ENCODE results near the gene CYTIP.
A peak's percentile ranks its signal among the peaks of the same experiment; 100 is the strongest.
"Not testable (repeated sequence)": the region's sequence is repeated elsewhere in the genome, so short reads cannot be mapped to it uniquely, and the experiment has no call there.

Gene CYTIP

GRCh38 chr2:157424374-157424773 is 19.5 kb downstream of the CYTIP start:
- DNase-seq (ENCODE audit: low read depth), result no peak

DNA sequence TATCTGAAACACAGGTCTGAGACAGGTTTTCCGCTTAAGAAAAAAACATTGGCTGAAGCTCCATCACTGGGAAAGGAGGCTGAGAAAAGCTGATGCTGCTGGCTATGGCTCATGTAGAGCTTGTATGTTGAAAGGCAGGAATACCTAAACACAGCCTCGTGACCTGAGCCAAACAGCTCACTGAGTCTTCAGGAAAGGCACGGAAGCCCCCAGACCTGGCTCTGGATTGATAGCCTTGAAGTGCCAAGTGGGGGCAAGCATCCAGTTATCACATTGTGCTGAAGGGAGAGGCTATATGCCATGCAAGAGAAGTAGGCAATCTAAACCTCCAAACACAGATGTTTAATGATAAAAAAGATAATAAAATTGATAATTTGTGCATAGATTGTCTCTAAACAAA is 21.9 kb downstream of the CYTIP start:
- no peak for DNase-seq (ENCODE audit: low read depth)

GRCh38 chr2:157421331-157421944 is 22.5 kb downstream of the CYTIP start:
- no peak for DNase-seq (ENCODE audit: low read depth)

GRCh38 chr2:157420771-157421323 is 23.0 kb downstream of the CYTIP start:
- no peak for DNase-seq (ENCODE audit: low read depth)

DNA sequence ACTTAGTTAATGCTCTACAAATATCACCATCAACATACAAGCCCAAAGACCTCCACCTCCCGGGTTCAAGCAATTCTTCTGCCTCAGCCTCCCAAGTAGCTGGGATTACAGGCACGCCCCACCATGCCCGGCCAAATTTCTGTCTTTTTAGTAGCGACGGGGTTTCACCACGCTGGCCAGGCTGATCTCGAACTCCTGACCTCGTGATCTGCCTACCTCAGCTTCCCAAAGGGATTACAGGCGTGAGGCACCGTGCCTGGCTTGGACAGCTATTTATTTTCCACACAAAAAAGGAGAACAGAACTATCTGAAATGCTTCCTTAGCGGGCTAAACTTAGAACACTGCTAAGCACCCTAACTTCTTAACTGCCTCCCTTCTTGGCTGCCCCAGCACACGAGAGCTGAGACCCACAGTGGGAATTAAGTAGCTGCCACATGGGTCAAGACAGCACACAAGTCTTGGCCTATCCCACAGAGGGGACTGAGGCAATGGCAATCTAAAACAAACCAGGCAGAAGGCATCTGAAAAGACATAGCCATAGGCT is 24.8 kb downstream of the CYTIP start:
- DNase-seq (ENCODE audit: low read depth), result no peak

DNA sequence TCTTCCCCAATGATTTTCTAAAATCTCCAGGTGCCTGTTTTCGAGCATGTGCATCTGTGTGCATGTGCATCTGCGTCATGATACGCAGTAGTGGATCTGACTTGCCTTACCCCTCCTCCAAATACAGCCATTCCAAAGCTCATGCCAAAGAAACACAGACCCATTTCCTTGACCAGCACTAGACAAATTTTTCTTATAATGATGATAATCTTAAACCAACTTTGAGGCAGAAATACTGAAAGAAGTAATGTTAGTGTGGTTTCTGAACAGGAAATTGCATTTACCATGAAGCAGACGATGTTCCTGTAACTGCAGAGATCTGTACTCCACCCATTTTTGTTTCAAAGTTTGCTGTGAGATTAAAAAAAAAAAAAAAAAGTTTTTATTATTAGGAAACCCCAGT is 25.6 kb downstream of the CYTIP start:
- DNase-seq (ENCODE audit: low read depth), result no peak

DNA sequence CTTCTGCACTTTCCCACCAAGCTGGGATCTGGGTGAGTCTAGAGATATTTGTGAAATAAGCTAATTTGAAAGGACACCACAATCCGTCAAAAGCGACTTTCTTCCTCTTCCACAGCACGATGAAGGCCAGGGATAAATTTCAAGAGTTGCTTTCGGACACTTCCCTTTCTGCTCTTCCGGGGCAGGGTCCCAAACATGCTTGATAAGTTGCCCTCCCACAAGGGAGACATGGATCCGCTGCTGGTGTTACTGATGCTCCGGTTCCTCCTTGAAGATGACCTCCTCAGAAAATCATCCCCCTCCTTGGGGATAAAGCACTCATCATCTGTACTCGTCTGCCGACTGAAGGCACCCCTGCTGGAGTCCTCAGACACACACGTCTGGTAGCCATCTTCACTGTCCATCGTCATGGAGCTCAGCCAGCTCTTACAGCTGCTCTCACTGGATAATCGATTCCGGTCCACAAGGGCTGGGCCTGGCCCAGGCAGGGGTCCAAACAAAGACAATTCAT is 28.2 kb downstream of the CYTIP start:
- no peak for DNase-seq (ENCODE audit: low read depth)

GRCh38 chr2:157414050-157414449 is 29.8 kb downstream of the CYTIP start:
- no peak for DNase-seq (ENCODE audit: low read depth)

GRCh38 chr2:157413326-157414035 is 30.4 kb downstream of the CYTIP start:
- DNase-seq (ENCODE audit: low read depth), result no peak

DNA sequence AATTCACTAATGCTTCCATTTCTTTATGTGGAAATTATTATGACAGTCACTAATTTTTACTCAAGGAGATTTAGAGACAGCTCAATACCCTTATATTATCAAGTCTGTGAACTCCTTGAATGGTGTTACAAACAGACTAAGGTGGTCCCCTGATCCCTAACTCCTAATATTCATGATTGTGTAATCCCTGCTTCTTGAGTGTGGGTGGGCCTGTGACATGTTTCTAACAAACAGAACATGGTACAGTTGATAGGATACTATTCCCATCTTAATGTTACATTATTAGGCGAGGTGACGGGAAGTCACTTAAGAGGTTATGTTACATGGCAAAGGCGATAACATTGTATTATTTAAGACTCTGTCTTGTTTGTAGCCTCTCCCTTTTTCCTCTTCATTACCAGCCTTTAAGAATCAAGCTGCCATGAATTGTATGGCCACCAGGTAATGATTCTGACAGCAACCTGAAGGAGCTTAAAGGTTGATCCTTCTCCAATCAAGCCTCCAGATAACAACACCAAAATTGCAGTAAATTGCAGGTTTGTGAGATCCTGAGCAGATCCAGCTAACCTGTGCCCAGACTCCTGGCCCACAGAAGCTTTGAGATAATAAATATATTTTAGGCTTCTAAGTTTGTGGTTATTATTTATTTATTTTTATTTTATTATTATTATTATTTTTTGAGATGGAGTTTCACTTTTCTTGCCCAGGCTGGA is 32.1 kb downstream of the CYTIP start:
- DNase-seq (ENCODE audit: low read depth), result no peak

- not testable (repeated sequence) for DNase-seq (ENCODE audit: low read depth)
These were observed 38.5 kb downstream of the CYTIP start for GRCh38 chr2:157405398-157405797.

GRCh38 chr2:157404363-157404762 is 39.5 kb downstream of the CYTIP start:
- peak; percentile 13 for DNase-seq (ENCODE audit: low read depth)

DNA sequence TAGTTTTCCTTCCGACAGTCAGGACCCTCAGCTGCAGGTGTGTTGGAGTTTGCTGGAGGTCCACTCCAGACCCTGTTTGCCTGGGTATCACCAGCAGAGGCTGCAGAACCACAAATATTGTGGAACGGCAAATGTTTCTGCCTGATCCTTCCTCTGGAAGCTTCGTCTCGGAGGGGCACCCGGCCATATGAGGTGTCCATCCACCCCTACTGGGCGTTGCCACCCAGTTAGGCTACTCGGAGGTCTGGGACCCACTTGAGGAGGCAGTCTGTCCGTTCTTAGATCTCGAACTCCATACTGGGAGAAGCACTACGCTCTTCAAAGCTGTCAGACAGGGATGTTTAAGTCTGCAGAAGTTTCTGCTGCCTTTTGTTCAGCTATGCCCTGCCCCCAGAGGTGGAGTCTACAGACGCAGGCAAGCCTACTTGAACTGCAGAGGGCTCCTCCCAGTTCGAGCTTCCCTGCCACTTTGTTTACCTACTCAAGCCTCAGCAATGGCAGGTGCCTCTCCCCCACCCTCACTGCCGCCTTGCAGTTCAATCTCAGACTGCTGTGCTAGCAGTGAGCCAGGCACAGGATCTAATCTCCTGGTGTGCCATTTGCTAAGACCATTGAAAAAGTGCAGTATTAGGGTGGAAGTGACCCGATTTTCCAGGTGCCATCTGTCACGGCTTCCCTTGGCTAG is 40.9 kb downstream of the CYTIP start:
- not testable (repeated sequence) for DNase-seq (ENCODE audit: low read depth)

DNA sequence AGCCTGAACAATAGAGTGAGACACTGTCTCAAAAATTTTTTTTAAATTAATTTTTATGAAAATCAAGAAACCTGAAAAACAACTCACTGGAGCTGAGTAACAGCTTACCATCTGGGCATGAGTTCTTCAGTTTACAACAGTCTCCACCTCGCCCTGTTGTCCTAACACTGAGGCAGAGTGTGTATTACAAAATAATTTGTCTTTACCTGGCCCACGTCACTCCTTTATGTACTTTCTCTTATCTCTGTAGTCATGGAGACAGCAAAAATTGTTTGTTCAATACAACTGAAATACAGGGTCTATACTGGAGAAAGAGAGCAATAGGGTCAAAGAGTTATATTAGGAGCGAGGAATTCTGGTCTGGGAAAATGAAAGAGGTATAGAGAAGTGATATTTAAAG is 48.1 kb downstream of the CYTIP start:
- DNase-seq (ENCODE audit: low read depth), result no peak

DNA sequence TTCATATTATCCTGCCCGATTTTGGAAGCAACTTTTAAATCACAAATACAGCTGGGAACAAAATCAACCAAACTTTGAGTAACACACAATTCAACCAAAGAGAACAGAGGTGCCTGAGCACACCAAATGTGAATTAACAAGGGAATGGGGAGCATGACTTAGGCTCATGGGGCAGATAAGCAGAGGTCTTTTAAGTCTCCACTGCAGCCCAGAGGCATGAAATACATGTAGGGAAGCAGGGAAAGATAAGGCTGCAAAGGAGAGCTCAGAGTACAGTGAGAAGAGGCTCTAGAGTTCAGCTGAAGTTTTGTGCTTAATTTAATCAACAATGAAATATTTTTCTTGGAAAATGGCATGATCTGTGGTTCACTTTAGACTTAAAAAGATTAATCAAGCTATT is 49.0 kb downstream of the CYTIP start:
- no peak for DNase-seq (ENCODE audit: low read depth)

GRCh38 chr2:157393348-157393747 is 50.5 kb downstream of the CYTIP start:
- DNase-seq (ENCODE audit: low read depth), result no peak

DNA sequence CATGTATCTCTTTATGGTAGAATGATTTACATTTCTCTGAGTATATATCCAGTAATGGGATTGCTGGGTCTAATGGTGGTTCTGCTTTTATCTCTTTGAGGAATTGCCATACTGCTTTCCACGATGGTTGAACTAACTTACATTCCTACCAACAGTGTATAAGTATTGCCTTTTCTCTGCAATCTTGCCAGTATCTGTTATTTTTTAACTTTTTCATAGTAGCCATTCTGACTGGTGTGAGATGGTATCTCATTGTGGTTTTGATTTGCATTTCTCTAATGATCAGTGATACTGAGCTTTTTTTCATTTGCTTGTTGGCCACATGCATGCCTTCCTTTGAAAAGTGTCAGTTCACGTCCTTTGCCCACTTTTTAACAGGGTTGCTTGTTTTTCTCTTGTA is 55.1 kb downstream of the CYTIP start:
- no peak for DNase-seq (ENCODE audit: low read depth)

DNA sequence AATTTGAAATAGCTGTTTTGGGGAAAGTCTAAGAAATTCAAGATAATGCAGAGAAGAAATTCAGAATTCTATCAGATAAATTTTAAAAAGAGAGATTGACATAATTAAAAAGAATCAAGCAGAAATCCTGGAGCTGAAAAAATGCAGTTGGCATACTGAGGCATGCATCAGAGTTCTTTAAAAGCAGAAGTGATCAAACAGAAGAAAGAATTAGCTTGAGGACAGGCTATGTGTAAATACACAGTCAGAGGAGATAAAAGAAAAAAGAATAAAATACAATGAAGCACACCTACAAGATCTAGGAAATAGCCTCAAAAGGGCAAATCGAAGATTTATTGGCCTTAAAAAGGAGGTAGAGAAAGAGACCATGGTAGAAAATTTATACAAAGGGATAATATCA is 57.1 kb downstream of the CYTIP start:
- no peak for DNase-seq (ENCODE audit: low read depth)

- DNase-seq (ENCODE audit: low read depth), result no peak
These were observed 57.6 kb downstream of the CYTIP start for GRCh38 chr2:157386247-157386646.

GRCh38 chr2:157377861-157378260 is 66.0 kb downstream of the CYTIP start:
- DNase-seq (ENCODE audit: low read depth), result no peak

GRCh38 chr2:157376041-157376440 is 67.8 kb downstream of the CYTIP start:
- DNase-seq (ENCODE audit: low read depth), result no peak

- DNase-seq (ENCODE audit: low read depth), result no peak
These were observed 68.5 kb downstream of the CYTIP start for GRCh38 chr2:157375384-157375783.
